NCI-H2107 treated with DMSO at 0.1 percent for 48 hours (cell line): Measurements from ENCODE around the gene TEN1.

Experiments used
- DNase-seq: peaks from one replicate; lab custom pipeline; 2025; ENCODE audit not compliant: unreplicated experiment; lab: John Stamatoyannopoulos, UW

Gene TEN1

DNA sequence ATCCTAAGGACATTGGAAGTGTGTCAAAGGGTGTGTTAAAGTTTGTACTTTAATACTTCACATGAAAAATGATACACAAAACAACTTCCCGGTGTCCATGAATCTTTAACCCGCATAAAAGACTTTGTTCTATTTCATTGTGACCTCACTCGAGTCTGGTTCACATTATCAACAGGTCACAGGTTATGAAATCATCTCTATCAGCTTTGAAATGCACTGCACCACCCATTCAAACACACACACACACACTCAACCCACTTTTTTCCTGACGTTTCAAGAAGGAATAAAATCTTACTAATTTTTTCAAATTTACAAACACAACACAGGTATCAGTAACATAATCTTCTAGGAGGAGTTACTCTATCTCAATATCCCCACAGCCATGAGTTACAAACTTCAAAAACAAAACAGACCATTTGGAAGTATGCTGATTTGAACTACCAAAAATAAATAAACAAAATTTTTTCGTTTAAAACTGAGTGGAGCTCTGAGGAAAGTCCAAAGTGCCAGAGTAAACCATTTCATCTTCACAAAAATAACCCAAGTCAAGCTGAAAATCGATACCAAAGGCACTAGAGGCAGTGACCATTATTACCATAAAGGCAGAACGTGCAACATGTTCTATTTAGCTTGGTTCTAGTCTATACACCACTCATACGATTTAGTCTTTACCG is 2.7 kb upstream of the TEN1 start:
- DNase-seq, result no peak

DNA sequence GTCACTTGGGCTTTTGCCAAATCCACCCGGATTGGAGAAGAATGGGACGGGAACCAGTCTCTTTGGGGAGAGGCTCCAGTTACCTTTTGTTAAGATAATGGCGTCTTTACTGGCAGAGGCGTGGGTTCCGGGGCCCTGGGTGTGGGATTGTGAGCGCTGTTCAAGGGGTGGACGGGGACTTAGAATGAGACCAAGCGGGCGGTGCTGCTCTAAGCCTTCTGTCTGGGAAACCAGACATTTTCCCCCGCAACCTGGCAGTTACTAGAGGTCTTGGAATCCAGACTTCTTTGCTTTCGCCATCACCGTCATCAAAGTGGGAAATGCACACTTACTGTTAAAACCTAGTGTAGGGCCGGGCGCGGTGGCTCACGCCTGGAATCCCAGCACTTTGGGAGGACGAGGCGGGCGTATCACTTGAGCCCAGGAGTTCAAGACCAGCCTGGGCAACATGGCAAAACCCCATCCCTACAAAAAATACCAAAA is 706 bp downstream of the TEN1 start:
- no peak for DNase-seq

DNA sequence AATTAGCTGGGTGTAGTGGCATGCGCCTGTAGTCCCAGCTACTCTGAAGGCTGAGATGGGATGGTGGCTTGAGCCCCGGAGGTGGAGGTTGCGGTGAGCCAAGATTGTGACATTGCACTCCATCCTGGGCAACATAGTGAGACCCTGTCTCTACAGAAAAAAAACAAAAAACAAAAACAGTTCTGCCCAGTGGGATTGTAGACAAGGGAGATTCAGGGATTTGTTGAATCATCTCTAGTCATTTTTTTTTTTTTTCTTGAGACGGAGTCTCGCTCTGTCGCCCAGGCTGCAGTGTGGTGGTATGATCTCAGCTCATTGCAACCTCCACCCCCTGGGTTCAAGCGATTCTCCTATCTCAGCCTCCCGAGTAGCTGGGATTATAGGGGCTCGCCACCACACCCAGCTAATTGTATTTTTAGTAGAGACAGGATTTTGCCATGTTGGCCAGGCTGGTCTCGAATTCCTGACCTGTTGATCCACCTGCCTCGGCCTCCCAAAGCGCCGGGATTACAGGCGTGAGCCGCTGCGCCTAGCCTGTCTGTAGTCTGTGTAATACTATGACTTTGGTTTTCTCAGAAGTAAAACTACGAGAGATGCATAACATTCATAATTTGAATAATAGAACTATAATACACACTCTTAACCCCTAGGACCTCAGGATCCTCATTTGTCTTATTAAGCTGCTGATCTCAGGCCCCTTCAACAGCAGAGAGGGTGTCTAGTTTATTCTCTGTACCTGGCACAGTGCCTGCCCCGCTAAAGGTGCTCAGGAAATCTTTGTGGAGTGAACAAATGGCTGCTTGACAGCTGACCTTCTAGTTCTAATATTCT is 1.4 kb downstream of the TEN1 start:
- no peak for DNase-seq

DNA sequence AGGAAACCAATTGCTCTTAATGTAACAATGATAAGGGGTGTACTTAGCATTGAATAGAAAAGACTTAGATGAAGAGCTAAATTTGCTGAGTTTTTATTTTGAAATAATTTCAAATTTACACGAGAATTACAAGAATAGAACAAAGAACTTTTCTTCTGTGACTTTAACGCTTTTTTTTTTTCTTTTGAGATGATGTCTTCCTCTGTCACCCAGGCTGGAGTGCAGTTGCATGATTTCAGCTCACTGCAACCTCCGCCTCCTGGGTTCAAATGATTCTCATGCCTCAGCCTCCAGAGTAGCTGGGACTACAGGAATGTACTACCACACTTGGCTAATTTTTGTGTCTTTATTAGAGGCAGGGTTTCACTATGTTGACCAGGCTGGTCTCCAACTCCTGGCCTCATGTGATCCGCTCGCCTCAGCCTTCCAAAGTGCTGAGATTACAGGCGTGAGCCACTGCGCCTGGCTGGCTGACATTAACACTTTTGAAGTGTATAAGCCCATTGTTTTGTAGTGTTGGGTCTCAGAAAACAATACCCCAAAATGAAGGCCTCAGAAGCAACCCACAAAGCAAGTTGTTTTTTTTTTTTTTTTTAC is 2.1 kb downstream of the TEN1 start:
- no peak for DNase-seq

DNA sequence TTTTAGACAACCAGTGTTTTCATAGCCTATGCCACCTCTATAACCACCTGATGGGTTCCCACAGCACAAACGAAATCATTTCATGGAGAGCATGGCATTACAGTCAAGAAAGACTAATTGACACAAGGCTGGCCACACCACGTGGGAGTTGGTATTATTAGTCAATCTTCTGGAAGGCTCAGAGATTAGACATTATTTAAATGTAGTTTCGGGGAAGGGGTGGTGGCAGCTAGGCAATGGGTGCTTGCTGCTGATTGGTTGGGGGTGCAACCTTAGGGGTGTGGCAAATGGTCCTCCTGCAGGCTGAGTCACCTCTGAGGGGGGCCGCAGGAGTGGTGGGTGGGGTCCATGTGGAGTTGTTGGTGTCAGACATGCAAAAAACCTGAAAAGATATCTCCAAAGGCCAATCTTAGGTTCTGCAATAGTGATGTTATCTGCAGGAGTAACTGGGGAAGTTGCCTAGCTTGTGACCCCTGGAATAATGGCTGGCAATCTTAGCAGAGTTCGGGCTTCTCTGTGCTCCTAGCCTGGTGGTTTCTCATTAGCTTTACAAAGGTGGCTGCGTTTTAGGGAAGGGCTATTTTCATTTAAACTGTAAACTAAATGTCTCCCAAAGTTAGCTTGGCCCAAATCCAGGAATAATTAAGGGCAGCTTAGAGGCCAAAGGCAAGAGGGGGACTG is 4.6 kb downstream of the TEN1 start:
- no peak for DNase-seq

DNA sequence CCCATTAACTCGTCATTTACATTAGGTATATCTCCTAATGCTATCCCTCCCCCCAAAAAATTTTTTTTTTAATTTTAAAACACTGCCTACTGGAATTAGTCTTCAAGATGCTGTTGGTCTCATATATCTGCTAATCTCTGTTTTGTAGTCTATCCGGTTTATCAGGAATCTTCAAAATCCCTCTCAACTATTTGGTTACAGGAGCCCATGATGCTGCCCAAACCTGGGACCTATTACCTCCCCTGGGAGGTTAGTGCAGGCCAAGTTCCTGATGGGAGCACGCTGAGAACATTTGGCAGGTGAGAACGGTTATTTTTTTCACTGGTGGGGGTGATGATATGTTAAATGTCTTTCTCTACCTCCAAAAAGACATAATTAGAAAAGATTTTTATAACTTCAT is 6.9 kb downstream of the TEN1 start:
- no peak for DNase-seq

DNA sequence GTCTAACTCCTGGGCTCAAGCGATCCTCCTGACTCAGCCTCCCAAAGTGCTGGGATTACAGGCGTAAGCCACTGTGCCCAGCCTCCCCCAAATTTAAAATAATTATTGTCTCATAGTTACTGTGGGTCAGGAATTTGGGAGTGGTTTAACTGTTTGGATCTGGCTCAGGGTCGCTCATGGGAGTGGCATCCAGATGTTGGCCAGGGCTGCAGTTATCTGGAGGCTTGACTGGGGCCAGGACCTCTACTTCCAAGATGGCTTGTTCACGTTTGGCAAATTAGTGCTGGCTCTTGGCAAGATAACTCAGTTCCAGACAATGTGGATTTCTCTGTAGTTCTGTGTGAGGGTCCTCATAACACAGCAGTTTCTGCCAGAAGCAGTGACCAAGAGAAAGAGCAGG is 8.0 kb downstream of the TEN1 start:
- no peak for DNase-seq

DNA sequence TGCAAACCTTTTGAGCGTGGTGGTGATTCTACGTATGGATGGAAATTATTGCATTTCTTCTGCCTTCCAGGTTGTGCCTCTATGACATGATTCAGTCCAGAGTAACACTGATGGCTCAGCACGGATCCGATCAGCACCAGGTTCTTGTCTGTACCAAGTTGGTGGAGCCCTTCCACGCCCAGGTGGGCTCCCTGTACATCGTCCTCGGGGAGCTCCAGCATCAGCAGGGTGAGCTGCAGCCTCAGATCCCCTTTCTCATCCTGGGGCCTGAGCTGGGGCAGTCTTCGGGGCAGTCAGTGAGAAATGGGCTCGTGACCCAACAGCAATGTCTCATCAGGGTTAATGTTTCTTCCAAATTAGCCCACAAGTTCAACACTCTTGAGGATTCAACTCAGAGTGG is 12.4 kb downstream of the TEN1 start:
- DNase-seq, result no peak

DNA sequence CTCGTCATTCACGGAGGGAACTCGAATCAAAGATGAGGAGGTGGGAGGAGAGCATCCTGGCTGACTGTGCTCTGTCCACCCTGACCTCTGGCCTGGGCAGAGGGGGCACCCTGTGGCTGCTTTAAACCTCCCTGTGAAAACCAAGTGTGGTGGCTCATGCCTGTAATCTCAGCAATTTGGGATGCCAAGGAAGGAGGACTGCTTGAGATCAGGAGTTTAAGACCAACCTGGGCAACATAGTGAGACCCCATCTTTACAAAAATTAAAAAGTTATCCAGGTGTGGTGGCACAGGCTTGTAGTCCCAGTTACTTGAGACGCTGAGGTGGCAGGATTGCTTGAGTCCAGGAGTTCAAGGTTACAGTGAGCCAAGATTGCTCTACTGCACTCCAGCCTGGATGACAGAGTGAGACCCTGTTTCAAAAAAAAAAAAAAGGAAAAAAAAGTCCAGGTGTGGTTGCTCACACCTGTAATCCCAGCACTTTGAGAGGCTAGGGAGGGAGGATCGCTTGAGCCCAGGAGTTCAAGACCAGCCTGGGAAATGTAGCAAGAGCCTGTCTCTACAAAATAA is 15.8 kb downstream of the TEN1 start:
- DNase-seq, result no peak

DNA sequence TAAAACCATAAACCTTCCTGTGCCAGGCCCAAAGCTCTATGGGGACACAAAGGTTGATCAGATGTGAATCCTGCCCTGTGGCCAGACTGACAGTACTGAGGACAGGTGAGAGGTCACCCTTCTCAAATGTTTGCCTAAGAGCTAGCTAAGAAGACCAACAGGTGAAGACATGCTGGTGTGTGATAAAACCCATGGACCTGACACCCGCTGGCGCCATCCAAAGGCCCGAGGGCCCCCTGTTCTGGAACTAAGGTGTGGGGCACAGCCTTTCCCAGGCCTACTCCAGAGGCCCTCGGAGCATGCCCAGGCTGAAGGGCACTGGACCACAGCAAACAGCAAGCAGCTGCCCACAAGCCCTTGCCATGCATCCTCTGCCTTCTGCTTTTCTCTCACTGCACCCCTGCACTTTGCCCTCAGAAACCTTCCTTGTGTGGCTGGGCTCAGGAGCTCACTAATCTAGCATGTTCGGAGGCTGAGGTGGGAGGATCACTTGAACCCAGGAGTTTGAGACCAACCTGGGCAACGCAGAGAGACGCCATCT is 16.4 kb downstream of the TEN1 start:
- no peak for DNase-seq

DNA sequence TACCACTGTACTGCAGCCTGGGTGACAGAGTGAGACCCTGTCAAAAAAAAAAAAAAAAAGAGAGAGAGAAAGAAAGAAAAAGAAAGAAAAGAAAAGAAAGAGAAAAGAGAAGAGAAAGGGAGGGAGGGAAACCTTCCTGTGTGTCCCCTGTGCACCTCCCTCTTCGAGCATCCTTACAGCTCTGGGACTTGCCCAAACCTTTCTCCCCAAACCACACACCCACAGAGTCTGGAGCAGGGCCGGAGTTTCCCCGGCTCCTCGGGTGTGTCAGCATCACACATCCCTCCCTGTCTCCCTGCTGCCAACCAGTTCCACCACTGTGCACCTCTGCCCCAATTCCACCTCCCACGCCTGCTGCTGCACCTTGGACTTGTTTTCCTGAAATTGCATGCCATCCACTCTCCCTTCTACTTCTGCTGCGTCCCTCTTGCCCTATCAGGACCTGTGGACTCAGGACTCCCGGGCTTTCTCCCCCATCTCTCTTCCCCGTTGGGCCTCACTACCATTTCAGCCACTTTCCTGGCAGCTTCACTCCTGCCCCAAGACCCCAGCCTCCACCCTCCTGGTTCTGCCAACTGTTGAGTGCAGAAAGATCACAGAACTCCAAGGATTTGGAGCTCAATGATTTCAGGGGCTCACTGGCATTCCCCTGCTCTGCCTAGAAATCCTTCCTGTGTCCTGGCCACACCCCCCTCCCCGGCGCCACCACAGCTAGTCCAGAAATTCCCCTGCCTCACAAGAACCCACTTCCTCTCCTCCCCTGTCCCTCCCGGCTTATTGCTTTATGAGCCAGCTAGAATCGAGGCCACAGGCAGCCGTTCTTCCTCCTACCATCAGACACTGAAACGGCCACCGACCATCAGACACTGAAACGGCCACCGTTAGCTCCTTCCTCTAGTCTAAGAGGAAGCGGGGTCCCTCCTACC is 17.9 kb downstream of the TEN1 start:
- DNase-seq, result no peak

DNA sequence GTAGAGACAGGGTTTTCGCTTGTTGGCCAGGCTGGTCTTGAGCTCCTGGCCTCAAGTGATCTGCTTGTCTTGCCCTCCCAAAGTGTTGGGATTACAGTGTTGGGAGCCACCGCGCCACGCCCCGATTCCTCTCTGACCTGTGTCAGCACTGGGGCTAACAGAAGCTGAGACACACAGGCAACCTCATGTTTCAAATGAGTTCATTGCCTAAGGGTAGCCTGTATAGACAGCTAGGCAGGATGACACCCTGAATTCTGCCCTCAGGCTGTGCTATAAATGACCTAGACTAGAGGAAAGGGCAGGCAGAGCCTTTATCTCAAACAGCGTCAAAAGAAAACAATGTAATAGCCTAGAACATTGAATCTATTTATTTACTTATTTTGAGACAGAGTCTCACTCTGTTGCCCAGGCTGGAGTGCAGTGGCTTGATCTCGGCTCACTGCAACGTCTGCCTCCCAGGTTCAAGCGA is 19.3 kb downstream of the TEN1 start:
- no peak for DNase-seq

DNA sequence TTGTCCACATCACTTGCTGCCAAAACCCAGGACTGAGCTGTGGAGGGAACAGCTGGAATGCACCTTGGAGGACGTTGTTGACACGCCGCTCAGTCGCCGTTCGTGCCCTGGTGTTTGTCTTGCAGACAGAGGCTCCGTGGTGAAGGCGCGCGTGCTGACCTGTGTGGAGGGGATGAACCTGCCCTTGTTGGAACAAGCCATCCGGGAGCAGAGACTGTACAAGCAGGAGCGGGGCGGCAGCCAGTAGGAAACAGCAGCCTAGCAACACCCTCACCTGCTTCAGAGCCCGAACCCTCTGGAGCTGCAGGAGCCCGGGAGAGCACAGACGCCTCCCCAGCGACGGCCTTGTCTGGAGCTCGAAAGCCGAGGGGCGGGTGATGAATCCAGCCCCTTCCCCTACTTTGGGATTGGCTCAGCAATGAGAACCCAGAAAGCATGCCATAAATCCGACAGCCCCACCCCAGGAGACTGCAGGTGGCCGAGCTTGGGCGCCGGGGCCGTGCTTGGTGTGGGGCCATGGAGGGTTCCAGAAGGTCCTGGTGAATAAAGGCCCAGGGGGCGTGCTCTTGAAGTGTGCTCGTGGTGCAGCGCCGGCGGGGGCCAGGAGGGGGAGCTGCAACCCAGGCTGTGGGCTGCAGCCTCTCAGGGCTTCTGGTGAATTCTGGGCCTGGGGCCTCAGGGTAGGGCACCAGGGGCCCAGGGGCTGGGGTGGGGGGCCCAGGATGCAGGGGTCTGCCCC is 21.1 kb downstream of the TEN1 start:
- DNase-seq, result no peak

DNA sequence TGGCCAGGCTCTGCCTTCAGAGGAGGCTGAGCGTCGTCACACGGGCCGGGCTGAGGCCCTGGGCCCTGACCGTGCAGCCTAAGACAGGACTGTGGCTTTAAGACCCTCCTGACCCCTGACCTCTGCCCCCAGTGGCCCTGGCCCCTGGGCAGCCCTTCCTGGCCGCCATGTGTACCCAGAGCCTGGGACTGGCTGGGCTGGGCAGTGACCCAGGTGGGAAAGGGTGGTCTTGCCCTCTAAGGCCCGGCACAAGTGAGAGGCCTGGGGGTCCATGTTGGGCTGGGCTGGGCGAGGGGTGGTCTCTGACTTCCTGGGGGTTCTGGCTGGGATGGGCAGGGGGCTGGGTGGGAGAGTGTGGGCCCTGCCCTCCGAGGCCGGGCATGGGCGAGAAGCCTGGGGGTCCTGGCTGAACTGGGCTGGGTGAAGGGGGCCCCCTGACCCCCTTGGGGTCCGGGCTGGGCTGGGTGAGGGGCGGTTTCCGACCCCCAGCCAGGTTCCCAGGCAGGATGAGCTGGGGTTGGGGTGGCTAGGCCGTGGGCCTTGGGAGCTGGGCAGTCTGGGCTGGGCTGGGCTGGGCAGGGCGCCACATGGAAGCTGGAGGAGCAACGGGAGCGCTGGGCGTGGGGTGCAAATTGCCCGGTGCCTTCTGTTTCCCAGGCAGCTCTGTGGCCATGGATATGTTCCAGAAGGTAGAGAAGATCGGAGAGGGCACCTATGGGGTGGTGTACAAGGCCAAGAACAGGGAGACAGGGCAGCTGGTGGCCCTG is 21.9 kb downstream of the TEN1 start, which contains the start of gene CDK3:
TSS of gene CDK3 (plus strand) at position 101 of the 767 bp plus-strand sequence. CDS start at position 672, 571 bp downstream.
- DNase-seq, result no peak

DNA sequence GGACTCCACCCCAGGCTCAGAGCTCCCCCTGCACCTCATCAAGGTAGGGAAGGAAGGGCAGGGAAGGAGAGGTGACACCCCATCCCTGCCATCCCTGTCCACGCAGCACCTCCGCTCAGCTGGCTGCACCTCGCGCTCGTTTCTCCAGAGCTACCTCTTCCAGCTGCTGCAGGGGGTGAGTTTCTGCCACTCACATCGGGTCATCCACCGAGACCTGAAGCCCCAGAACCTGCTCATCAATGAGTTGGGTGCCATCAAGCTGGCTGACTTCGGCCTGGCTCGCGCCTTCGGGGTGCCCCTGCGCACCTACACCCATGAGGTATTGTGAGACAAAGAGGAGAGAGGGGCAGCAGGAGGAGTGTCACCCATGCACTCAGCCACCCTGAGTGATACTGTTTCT is 23.1 kb downstream of the TEN1 start:
- no peak for DNase-seq

DNA sequence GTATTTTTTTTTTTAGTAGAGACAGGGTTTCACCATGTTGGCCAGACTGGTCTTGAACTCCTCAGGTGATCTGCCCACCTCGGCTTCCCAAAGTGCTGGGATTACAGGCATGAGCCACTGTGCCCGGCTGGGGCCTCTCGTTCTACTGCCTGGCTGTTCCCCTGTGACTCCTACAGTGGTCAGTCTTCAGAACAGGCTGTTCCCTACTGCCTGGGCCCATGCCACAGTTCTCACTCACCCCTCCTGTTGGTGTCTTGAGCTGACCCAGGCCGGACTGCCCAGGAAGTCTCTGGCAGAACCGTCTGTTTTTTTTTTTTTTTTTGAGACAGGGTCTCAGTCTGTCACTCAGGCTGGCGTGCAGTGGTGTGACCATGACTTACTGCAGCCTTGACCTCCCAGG is 24.9 kb downstream of the TEN1 start:
- no peak for DNase-seq

DNA sequence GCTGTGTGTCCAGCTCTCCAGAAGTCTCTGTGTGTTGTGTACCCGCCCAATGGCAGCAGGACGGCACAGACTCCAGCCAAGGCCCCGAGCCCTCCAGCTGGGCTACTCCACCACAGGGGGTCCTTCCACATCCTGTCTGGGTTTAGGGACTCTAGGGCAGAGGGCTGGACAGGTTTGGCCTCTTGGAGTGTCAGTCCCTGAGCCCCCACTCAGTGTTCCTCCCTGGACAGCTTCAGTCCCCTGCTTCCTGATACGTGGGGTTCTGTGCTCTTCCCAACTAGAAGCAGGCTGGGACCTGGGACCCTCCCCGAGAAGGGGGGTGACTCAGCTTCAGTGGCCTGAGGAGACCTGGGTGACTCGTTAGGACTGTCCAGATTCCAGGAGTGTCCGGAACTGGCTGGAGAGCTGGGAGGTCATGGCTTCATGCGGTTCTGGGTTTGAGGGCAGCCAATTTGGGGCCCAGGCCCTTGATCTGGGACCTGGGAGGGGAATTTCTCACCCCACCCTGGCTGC is 25.8 kb downstream of the TEN1 start:
- DNase-seq, result no peak
